Activated CD8-positive, alpha-beta T cell treated with anti-CD3 and anti-CD28 coated beads for 36 hours (primary cell): ENCODE data around the gene FAM3A. TPM values are rescaled to one million over a fixed set of nuclear protein-coding genes. Genes with fewer than 3 reads are reported as not detected.

ENCODE experiments used
- ATAC-seq: fragments of 200-7000 bp; cut with Tn5 transposase; one replicate; pipeline ENCODE4 v1.10.0; 2021; ENCODE audit warnings: mild to moderate bottlenecking, moderate library complexity
- CTCF ChIA-PET: fragments of 350-600 bp; sonication (Branson Sonifier 250); formaldehyde crosslinking; loops from one replicate; lab custom pipeline; 2021; ENCODE audit warnings: antibody characterized with exemption; lab: Charles Lee
- POLR2A ChIA-PET: fragments of 350-600 bp; sonication (Branson Sonifier 250); formaldehyde crosslinking; loops from one replicate; lab custom pipeline; 2021; ENCODE audit warnings: antibody characterized with exemption; lab: Charles Lee
- DNase-seq: peaks from one replicate; pipeline ENCODE4 v3.0.0-alpha.2; 2020
- H3K27ac Mint-ChIP-seq: one replicate; pipeline ENCODE4 v1.8.0; 2021; ENCODE audit warnings: mild to moderate bottlenecking, mixed read lengths
- H3K27me3 Mint-ChIP-seq: one replicate; pipeline ENCODE4 v1.8.0; 2021; ENCODE audit warnings: mixed read lengths
- H3K36me3 Mint-ChIP-seq: one replicate; pipeline ENCODE4 v1.8.0; 2021; ENCODE audit warnings: low read depth, mixed read lengths
- H3K4me1 Mint-ChIP-seq: one replicate; pipeline ENCODE4 v1.8.0; 2021; ENCODE audit warnings: low read depth, mixed read lengths
- H3K4me3 Mint-ChIP-seq: one replicate; pipeline ENCODE4 v1.8.0; 2021; ENCODE audit warnings: mild to moderate bottlenecking, moderate library complexity, mixed read lengths
- H3K9me3 Mint-ChIP-seq: one replicate; pipeline ENCODE4 v1.8.0; 2021; ENCODE audit warnings: mixed read lengths
- CTCF ChIP-seq: fragments of 200-600 bp; IDR thresholded peaks from one replicate; pipeline ENCODE4 v1.8.0; 2022; ENCODE audit warnings: antibody characterized with exemption, mild to moderate bottlenecking
- intact Hi-C: fragments of 100-400 bp; cut with micrococcal nuclease; formaldehyde crosslinking; loops from one replicate; pipeline ENCODE4 v1.10.0; 2022
- total RNA-seq, 2 experiments: library from RNA; stranded (reverse); gene quantifications; one replicate each; pipeline ENCODE4 v1.2.3, GENCODE V29; 2021

The FAM3A gene
- total RNA-seq, 2 experiments from 2014 or later, result 27.9 to 31.9 TPM

- DNase-seq (no peak), ATAC-seq (no peak)
- no peak overlapping the region for H3K4me3 Mint-ChIP-seq
- ChIA-PET POLR2A (no interaction called here), CTCF (no interaction called here)
- TF ChIP-seq CTCF, result no peak
- no peak overlapping the region for H3K27ac Mint-ChIP-seq
- intact Hi-C loops, result no loop called here
- peaks cover 5% of the 10 kb centered on the region for H3K36me3 Mint-ChIP-seq
- no peaks in the 10 kb centered on the region for H3K27me3 Mint-ChIP-seq
- H3K4me1 Mint-ChIP-seq, result peaks cover 6% of the 10 kb centered on the region
- H3K9me3 Mint-ChIP-seq, result no peaks in the 10 kb centered on the region
Measured at GRCh38 chrX:154471839-154472684, 44.0 kb downstream of the FAM3A start.

DNA sequence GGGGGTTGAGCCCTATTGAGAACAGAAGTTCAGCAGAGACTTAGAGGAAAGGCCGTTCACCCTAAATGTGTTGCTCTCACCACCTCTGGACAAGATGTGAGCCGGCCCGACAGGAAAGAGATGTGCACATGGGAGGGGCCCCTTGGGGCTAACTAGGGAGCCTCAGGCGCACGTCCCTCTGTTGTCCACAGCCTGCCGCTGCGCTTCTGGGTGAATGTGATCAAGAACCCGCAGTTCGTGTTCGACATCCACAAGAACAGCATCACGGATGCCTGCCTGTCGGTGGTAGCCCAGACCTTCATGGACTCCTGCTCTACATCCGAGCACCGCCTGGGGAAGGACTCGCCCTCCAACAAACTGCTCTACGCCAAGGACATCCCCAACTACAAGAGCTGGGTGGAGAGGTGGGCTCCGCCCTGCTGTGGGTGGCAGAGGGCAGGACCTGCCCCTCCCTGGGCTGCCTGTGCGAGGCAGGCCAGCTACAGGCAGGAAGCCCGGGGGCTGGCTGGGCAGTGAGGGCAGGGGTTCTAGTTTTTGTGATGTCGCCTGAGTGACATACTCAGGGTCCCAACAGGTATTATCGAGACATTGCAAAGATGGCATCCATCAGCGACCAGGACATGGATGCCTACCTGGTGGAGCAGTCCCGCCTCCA, 45.0 kb downstream of the FAM3A start:
- peaks cover 4% of the 10 kb centered on the region for H3K4me1 Mint-ChIP-seq
- intact Hi-C loops, result no loop called here
- peaks cover 5% of the 10 kb centered on the region for H3K36me3 Mint-ChIP-seq
- ChIA-PET POLR2A (interaction anchor here (0.7 kb wide), 1 partner anchor 9 kb away, joined by 3 read pairs; no protein-coding TSS in a partner anchor), CTCF (no interaction called here)
- no peak overlapping the region for H3K4me3 Mint-ChIP-seq
- H3K9me3 Mint-ChIP-seq, result no peaks in the 10 kb centered on the region
- ATAC-seq (no peak), DNase-seq (no peak)
- no peaks in the 10 kb centered on the region for H3K27me3 Mint-ChIP-seq
- H3K27ac Mint-ChIP-seq, result no peak overlapping the region
- TF ChIP-seq CTCF, result no peak

- H3K36me3 Mint-ChIP-seq, result peaks cover 2% of the 10 kb centered on the region
- DNase-seq (no peak), ATAC-seq (no peak)
- H3K4me3 Mint-ChIP-seq, result no peak overlapping the region
- no peak for TF ChIP-seq CTCF
- ChIA-PET POLR2A (no interaction called here), CTCF (no interaction called here)
- intact Hi-C loops, result no loop called here
- no peaks in the 10 kb centered on the region for H3K9me3 Mint-ChIP-seq
- peaks cover 1% of the 10 kb centered on the region for H3K4me1 Mint-ChIP-seq
- H3K27ac Mint-ChIP-seq, result no peak overlapping the region
- no peaks in the 10 kb centered on the region for H3K27me3 Mint-ChIP-seq
Measured at GRCh38 chrX:154470434-154470833, 45.6 kb downstream of the FAM3A start.

DNA sequence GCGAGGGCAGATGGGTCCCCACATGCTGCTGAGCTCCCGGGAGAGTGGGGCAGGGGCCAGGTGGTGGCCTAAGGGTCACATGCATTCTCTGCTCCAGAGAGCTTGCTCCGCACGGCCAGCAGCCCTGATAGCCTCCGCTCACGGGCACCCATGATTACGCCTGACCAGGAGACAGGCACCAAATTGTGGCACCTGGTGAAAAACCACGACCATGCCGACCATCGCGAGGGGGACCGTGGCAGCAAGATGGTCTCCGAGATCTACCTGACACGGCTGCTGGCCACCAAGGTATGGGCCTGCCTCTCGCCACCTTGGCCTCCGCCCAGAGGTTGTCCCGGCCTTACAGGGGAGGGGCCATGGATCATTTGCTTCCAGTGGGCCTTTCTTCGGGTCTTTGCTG, 46.2 kb downstream of the FAM3A start:
- H3K4me3 Mint-ChIP-seq, result no peak overlapping the region
- H3K27me3 Mint-ChIP-seq, result no peaks in the 10 kb centered on the region
- ChIA-PET POLR2A (no interaction called here), CTCF (no interaction called here)
- TF ChIP-seq CTCF, result no peak
- H3K27ac Mint-ChIP-seq, result no peak overlapping the region
- H3K4me1 Mint-ChIP-seq, result no peaks in the 10 kb centered on the region
- ATAC-seq (no peak), DNase-seq (no peak)
- peaks cover 2% of the 10 kb centered on the region for H3K36me3 Mint-ChIP-seq
- intact Hi-C loops, result no loop called here
- no peaks in the 10 kb centered on the region for H3K9me3 Mint-ChIP-seq

- intact Hi-C loops, result no loop called here
- Mint-ChIP-seq H3K4me1 (no peaks in the 10 kb centered on the region), H3K4me3 (no peak overlapping the region), H3K27me3 (no peaks in the 10 kb centered on the region), H3K27ac (no peak overlapping the region), H3K9me3 (no peaks in the 10 kb centered on the region), H3K36me3 (peaks cover 2% of the 10 kb centered on the region)
- CTCF ChIA-PET, result no interaction called here
- ATAC-seq (no peak), DNase-seq (no peak)
- TF ChIP-seq CTCF, result no peak
- POLR2A ChIA-PET, result no interaction called here
Measured at GRCh38 chrX:154469114-154469513, 46.9 kb downstream of the FAM3A start.
